Keratinocyte (primary cell): Measurements from ENCODE around the gene PRR5. TPM values are rescaled to one million over a fixed set of nuclear protein-coding genes. Genes with fewer than 3 reads are reported as not detected.

ENCODE experiments used
- DNase-seq: peaks from one replicate; pipeline ENCODE4 v3.0.0-alpha.2; 2011; ENCODE audit warnings: low read depth, missing footprints, low spot score
- FAIRE-seq: peaks from 2 replicates; lab custom pipeline; 2011; peaks lifted over from hg19 to GRCh38; lab: Jason Lieb, UNC
- H2AFZ ChIP-seq: 2 replicates; pipeline ENCODE4 v1.6.0; 2012; ENCODE audit warnings: low read length, control low read depth, inconsistent platforms; ENCODE audit not compliant: control insufficient read depth
- H3K27ac ChIP-seq: 2 replicates; pipeline ENCODE4 v1.5.1; 2011; ENCODE audit warnings: low read length; ENCODE audit not compliant: control insufficient read depth, insufficient read depth
- H3K27me3 ChIP-seq: 3 replicates; pipeline ENCODE4 v1.6.0; 2011; ENCODE audit warnings: low read length; ENCODE audit not compliant: control insufficient read depth, insufficient read depth; ENCODE audit errors: extremely low read depth
- H3K36me3 ChIP-seq, 2 experiments: 2 replicates in 1 of 2; 3 replicates in 1 of 2; pipeline ENCODE4 v1.5.1; 2011; ENCODE audit warnings: low read length in 2 of 2, mild to moderate bottlenecking in 1 of 2; ENCODE audit not compliant: control insufficient read depth in 2 of 2, insufficient read depth in 2 of 2; ENCODE audit errors: extremely low read depth in 1 of 2
- H3K4me1 ChIP-seq: 3 replicates; pipeline ENCODE4 v1.5.1; 2011; ENCODE audit warnings: low read length; ENCODE audit not compliant: control insufficient read depth, insufficient read depth; ENCODE audit errors: extremely low read depth
- H3K4me2 ChIP-seq: 3 replicates; pipeline ENCODE4 v1.6.0; 2011; ENCODE audit warnings: low read depth, low read length; ENCODE audit not compliant: control insufficient read depth, insufficient read depth; ENCODE audit errors: extremely low read depth
- H3K4me3 ChIP-seq, 3 experiments: fragments of 200-600 bp in 1 of 3; sonication (generic) in 1 of 3; 2 replicates in 2 of 3; 3 replicates in 1 of 3; pipeline ENCODE4 v1.5.1; 2011 to 2016; ENCODE audit warnings: low read length in 3 of 3, mild to moderate bottlenecking in 3 of 3, control low read depth in 2 of 3, inconsistent platforms in 1 of 3, low read depth in 1 of 3, mixed read lengths in 1 of 3, mixed run types in 1 of 3, moderate library complexity in 1 of 3; ENCODE audit not compliant: control insufficient read depth in 2 of 3, insufficient read depth in 2 of 3; ENCODE audit errors: extremely low read depth in 1 of 3
- H3K79me2 ChIP-seq: 2 replicates; pipeline ENCODE4 v1.6.0; 2012; ENCODE audit warnings: low read length; ENCODE audit not compliant: control insufficient read depth, insufficient read depth
- H3K9ac ChIP-seq: 3 replicates; pipeline ENCODE4 v1.6.0; 2011; ENCODE audit warnings: low read length; ENCODE audit not compliant: control insufficient read depth, insufficient read depth; ENCODE audit errors: extremely low read depth
- H3K9me1 ChIP-seq: 3 replicates; pipeline ENCODE4 v1.6.0; 2011; ENCODE audit warnings: low read length; ENCODE audit not compliant: control insufficient read depth, insufficient read depth; ENCODE audit errors: extremely low read depth
- H3K9me3 ChIP-seq: 2 replicates; pipeline ENCODE4 v1.5.1; 2012; ENCODE audit warnings: low read depth, low read length; ENCODE audit not compliant: control insufficient read depth
- H4K20me1 ChIP-seq: 3 replicates; pipeline ENCODE4 v1.6.0; 2011; ENCODE audit warnings: low read length; ENCODE audit not compliant: control insufficient read depth, insufficient read depth; ENCODE audit errors: extremely low read depth
- CTCF ChIP-seq, 3 experiments: IDR thresholded peaks in 1 of 3; conservative IDR thresholded peaks in 1 of 3; optimal IDR thresholded peaks in 1 of 3; 2 replicates in 2 of 3; 3 replicates in 1 of 3; pipeline versions ENCODE3 to v1.5.1; 2011; ENCODE audit warnings: low read length in 3 of 3, mild to moderate bottlenecking in 3 of 3, moderate library complexity in 2 of 3, control low read depth in 1 of 3, inconsistent platforms in 1 of 3; ENCODE audit not compliant: insufficient read depth in 2 of 3; ENCODE audit errors: extremely low read depth in 1 of 3
- EZH2 ChIP-seq: IDR thresholded peaks from one replicate; pipeline ENCODE4 v1.6.1; 2012; ENCODE audit warnings: inconsistent platforms, mild to moderate bottlenecking, low read length, moderate library complexity
- dilution Hi-C: fragments of 300-500 bp; cut with MboI; formaldehyde crosslinking; loops from one replicate; pipeline ENCODE4 v1.7.0; 2020; ENCODE audit warnings: low sequenced_read_pairs; ENCODE audit not compliant: extremely low pct_ligation_motif_present
- polyA plus RNA-seq, 5 experiments: library from polyadenylated mRNA; depleted of rRNA in 3 of 5; stranded (reverse) in 3 of 5; stranded (forward) in 1 of 5; unstranded in 1 of 5; fragments of >200 nt; gene quantifications; 1 replicate in 1 of 5; 2 replicates in 3 of 5; 3 replicates in 1 of 5; pipeline versions ENCODE4 v1.2.1 to v1.2.3, GENCODE V29; 2011 to 2012; ENCODE audit warnings: missing spikeins in 2 of 5, low read depth in 1 of 5, low replicate concordance in 1 of 5

Gene PRR5
- polyA plus RNA-seq, 1 donor (not counting 4 experiments of a cell fraction or from before 2014, with no cell fraction given), result 9.1 TPM

- DNase-seq, result no peak
- Histone ChIP-seq H3K27ac (no peak overlapping the region), H3K36me3 (peaks cover 0 to 12% of the 10 kb centered on the region in 2 experiments), H3K9me3 (no peaks in the 10 kb centered on the region), H3K4me1 (no peaks in the 10 kb centered on the region), H3K4me2 (no peak overlapping the region), H3K9ac (no peak overlapping the region), H4K20me1 (no peaks in the 10 kb centered on the region), H3K79me2 (no peaks in the 10 kb centered on the region), H2AFZ (no peak overlapping the region), H3K27me3 (peaks cover 15% of the 10 kb centered on the region), H3K9me1 (no peaks in the 10 kb centered on the region), H3K4me3 (no peak overlapping the region)
- FAIRE-seq, result no peak
- dilution Hi-C loops, result no loop called here
- TF ChIP-seq EZH2 (no peak), CTCF (optimal IDR thresholded peaks at IDR 0.05 in 1 of 3, IDR thresholded peaks at IDR 0.05 in 1 of 3, conservative IDR thresholded peaks at IDR 0.05 in 1 of 3; ENCODE audit: extremely low read depth in 1 of 3, insufficient read depth in 2 of 3, low read length in 3 of 3) (no peak)
These were observed 30.7 kb downstream of the PRR5 start for GRCh38 chr22:44732661-44733060.

- H3K9ac ChIP-seq, result no peak overlapping the region
- no peaks in the 10 kb centered on the region for H4K20me1 ChIP-seq
- peaks cover 0 to 11% of the 10 kb centered on the region in 2 experiments for H3K36me3 ChIP-seq
- H3K9me3 ChIP-seq, result no peaks in the 10 kb centered on the region
- no peak overlapping the region for H3K27ac ChIP-seq
- H3K9me1 ChIP-seq, result no peaks in the 10 kb centered on the region
- H3K79me2 ChIP-seq, result no peaks in the 10 kb centered on the region
- H2AFZ ChIP-seq, result no peak overlapping the region
- no peak for DNase-seq
- no peak overlapping the region for H3K4me3 ChIP-seq
- TF ChIP-seq CTCF (optimal IDR thresholded peaks at IDR 0.05 in 1 of 3, IDR thresholded peaks at IDR 0.05 in 1 of 3, conservative IDR thresholded peaks at IDR 0.05 in 1 of 3; ENCODE audit: extremely low read depth in 1 of 3, insufficient read depth in 2 of 3, low read length in 3 of 3) (no peak), EZH2 (no peak)
- FAIRE-seq, result no peak
- peaks cover 18% of the 10 kb centered on the region for H3K27me3 ChIP-seq
- no peak overlapping the region for H3K4me2 ChIP-seq
- peaks cover 6% of the 10 kb centered on the region for H3K4me1 ChIP-seq
- dilution Hi-C loops, result no loop called here
These were observed 31.6 kb downstream of the PRR5 start for GRCh38 chr22:44733426-44734106.
